Measurements from ENCODE around the gene SERAC1.

Gene SERAC1

DNA sequence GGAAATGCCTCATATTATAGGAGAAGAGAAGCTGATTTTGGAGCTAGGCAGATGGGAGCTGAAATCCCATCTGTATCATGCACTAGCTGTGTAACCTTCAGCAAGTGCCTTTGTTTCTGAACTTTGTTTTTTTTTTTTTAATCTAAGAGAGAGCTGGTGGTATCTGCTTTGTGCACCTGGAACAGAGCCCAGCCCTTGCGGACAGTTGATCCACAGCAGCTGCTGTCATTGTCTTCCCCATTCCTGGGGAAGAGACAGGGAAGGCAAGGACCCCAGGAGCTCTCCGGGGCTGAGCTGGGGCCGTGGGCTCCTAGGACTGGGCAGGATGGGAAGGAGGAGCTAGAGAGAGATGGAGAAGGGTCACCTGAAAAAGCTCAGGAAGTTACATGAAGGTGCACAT lies 94.3 kb downstream of the SERAC1 start:
- DNase-seq: no peak

- DNase-seq: peak; percentile 9
These were observed 95.9 kb downstream of the SERAC1 start for GRCh38 chr6:158072083-158072721.

DNA sequence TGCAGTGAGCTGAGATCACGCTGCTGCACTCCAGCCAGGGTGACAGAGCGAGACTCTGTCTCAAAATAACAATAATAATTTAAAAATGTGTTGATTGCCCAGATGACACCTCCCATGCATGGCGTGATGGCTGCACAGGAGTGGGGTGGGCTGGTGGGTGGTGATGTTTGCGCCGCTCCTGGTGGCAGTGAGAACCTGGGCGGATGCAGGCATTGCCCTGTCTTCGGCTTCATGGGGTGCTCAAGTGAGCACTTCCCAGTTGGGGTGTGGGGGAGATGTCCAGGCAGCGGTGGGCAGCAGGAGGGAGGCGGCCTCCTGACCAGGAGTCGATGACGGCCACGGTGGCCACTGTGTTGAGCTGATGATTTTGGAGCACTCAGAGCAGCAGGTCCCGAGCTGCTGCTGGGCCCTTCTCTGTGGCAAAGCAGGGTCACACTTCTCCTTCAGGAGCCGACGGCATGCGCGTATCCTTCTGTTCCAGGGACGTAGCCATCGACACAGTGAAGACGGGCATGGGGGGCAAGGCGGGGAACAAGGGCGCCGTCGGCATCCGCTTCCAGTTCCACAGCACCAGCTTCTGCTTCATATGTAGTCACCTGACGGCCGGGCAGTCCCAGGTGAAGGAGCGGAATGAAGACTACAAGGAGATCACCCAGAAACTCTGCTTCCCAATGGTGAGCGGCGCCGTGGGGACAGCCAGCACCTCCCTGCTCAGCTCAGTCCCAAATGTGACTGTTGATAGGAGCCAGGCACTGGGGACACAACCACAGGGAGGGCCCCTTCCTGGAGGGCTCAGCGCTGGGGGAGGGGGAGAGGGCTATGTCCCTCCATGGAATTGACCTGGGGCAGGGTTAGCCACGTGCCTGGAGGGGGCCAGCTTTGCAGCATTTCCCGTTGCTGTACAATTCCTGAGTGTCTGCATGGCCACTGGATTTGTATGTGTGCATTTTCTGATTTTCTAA lies 96.7 kb downstream of the SERAC1 start:
- no peak for DNase-seq

- DNase-seq: no peak
These were observed 97.5 kb downstream of the SERAC1 start for GRCh38 chr6:158070513-158070912.

GRCh38 chr6:158069800-158070195 lies 98.3 kb downstream of the SERAC1 start:
- DNase-seq: no peak

DNA sequence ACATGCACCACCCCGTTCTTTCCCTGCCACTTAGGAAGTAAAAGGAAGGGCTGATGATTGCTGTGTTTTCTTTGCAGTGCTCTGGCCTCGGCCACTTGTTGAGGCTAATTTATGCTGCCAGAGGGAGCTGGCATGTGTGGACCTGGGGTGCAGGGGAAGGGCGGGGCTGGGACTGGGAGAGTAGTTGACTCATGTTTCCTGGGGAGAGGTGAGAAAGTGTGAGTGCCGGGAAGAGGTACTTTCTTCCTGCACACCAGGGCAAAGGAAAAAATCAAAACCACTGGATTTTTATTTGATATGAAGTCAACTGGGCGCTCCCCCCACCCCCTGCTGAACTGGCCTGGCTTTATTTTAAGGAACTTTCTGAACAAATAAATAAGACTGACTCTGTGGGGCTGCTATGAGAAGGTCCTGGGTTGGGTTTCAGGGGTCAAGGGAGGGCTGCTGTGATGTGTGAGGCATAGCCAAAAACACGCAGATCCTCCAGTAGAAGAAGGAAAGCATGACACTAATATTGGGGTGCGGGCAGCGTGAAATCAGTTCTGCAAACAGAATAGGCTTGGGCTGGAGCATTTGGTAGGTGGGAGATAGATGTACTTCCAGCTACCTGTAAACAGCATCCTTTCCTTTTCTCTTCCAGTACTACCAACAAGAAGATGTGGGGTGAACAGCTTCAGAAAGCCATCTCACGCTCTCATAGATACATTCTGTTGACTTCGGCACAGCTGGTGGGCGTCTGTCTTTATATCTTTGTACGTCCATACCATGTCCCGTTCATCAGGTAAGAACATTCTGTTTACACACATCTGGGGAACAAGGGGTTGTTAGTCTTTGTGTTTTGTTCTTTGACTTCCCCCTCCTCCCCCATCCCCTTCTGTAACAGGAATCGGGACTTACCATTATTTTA lies 98.9 kb downstream of the SERAC1 start:
- DNase-seq: no peak

- no peak for DNase-seq
These were observed 99.7 kb downstream of the SERAC1 start for GRCh38 chr6:158068156-158068892.

DNA sequence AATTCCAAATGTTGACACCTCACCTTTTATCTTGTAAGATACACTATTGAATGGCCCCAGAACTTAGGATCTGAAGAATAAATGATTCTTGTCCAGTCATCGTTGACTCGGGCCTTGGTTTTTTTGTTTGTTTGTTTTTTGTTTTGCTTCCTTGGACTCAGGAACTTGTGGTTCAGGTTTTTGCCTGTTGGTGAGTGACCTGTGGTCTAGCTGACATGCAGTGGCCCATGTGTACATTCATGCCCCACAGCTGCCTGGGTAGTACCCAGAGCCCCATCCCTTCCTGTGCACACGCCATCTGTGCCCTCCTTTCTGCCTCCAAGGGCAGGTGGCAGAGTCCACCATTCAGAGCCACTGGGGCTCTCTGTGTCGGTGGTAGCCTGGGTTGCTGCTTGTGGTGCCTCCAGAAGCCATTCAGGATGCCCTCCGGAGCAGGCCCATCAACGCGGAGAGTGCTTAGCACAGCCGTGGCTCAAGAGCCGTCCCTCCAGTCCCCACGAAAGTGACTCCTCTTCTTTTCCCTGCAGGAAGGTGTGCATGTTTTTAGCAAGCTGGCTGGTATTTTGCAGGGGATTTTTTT lies 100.5 kb downstream of the SERAC1 start:
- DNase-seq: no peak

DNA sequence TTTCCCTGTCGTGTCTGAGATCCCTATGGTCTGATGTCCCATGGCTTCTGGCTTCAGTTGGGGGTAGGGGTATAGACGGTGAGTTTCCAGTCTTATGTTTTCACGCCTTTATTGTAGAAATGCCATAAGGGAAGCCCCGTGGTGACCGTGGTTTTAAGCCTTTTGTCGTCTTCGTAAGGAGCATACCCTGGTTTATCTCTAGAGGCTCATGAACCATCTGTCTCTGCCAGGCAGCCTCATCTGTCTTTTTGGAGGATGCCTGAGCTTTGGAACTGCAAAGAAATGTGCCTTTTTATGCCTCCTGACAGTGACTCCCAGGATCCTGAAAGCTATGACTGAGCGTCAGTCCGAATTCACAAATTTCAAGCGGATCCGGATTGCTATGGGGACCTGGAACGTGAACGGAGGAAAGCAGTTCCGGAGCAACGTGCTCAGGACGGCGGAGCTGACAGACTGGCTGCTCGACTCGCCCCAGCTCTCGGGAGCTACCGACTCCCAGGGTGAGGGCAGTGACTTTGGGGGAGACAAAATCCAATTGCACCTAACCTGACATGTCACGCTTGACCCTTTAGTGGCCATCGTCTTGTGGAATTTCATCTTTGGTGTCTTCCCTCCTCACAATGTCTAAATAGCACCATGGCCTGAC lies 101.8 kb downstream of the SERAC1 start:
- no peak for DNase-seq

DNA sequence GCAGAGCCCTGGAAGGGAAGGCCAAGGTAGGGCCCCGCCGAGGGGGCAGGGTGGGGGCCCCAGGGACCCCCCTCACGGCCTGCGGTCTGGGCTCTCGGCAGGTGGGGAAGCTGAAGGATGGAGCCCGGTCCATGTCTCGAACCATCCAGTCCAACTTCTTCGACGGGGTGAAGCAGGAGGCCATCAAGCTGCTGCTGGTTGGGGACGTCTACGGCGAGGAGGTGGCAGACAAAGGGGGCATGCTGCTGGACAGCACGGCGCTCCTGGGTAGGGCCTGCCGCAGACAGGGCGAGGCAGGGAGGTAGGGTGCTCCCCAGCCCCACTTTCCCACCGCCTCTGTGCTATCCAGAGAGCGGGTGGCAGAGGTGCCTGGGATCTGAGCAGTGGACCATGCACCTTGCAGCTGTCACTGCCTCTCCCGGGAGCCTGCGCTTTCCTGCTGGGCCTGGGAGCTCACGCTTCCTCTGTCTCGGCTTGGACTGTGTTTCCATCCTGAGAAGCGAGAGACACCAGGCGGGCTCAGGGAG lies 103.3 kb downstream of the SERAC1 start:
- no peak for DNase-seq

DNA sequence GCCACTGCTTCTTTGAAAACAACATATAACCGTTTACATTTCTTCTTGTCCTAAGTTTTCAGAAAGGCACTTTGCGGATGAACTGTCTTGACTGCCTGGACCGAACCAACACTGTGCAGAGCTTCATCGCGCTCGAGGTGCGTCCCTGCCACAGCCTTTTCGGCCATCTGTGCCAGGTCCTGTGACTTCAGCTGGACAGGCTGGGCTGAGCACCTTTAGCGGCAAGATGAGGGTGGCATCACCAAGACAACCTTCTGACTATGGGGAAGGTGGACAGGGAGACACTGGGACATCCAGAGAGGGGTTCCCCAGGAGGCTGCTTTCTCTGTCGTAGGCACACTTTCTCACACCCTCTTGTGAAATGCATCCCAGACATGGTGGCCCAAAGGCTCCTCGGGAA lies 104.3 kb downstream of the SERAC1 start:
- DNase-seq: no peak

GRCh38 chr6:158061709-158062461 lies 106.2 kb downstream of the SERAC1 start:
- no peak for DNase-seq

DNA sequence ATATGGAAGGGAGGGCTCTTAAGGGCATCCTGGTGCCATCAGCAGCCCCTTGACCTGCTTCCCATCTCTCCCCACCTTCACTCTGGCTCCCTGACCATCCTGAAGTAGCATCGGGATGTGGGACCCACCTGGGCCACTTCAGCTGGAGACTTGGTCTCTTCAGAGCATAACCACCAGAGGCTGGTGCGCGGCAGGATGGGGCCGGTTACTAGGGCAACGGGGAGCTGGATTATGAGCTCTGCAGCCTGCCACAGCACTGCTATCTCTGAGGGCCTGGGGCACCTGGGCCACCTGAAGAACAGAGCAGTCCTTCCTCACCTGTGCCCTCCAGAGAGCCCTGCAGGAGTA lies 106.7 kb downstream of the SERAC1 start:
- DNase-seq: no peak

DNA sequence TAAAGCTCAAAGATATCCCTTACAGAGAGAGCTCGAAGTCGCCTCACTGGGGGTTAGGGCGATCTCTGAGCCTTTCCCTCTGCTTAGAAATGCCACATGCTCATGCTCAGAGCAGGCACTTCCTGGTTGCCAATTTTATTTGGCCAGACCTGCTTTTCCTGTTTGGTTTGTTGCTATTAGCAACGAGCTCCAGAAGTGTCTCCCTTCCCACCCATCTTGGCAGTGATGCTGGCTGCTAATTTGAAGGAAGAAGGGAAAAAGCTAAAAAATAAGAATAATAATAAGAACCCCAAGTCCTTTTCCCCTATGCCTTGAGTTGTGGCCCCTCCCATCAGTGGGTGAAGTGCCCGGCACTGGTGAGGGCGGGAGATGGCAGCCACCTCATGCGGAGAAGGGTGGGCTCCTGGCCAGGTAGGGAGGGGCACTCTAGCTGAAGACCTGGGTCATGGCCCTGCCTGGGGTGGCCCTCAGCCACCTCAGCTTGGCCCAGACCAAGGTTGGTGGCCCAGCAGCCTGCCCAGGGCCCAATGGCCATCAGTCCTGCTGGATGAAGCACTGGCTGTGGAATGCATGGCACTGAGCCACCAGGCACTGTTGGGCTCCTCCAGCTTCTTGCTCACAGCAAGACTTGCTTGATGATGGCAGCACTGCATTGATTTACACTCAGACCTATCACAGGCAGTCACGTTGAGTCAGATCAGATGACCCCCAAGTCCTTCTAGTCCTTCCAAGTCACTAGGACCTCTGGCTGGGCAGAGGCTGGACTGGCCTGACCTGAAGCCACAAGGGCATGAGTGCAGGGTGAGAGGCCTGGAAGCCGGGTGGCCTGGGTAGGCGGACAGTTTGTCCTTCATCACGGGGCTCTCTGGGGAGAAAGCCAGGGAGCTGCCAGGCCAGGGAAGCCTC lies 107.4 kb downstream of the SERAC1 start:
- peak; percentile 68 for DNase-seq

All from NCI-H774 (cell line).